NCI-H2107 (cell line): ENCODE data around the gene ALPI.
"Not testable (repeated sequence)": the region's sequence is repeated elsewhere in the genome, so short reads cannot be mapped to it uniquely, and the experiment has no call there.

Experiments
- DNase-seq: peaks from one replicate; lab custom pipeline; 2025; lab: John Stamatoyannopoulos, UW

The ALPI gene

GRCh38 chr2:232421189-232421785 lies 34.7 kb upstream of the ALPI start:
- DNase-seq: no peak

DNA sequence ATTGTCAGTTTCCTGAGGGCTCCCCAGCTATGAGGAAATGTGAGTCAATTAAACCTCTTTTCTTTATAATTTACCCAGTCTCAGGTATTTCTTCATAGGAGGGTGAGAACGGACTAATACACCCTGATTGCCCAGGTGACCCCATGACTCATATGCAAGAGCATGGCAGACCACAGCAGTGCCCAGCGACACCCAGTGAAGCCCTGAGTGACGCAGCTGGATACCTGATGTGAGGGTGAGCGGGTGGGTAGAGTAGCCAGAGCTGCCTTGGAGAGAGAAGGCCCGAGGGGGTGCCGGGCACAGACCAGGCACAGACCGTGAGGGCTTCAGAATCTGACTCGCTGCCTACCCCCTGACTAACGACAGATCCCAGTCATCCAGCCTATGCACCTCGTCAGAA lies 33.9 kb upstream of the ALPI start:
- DNase-seq: no peak

DNA sequence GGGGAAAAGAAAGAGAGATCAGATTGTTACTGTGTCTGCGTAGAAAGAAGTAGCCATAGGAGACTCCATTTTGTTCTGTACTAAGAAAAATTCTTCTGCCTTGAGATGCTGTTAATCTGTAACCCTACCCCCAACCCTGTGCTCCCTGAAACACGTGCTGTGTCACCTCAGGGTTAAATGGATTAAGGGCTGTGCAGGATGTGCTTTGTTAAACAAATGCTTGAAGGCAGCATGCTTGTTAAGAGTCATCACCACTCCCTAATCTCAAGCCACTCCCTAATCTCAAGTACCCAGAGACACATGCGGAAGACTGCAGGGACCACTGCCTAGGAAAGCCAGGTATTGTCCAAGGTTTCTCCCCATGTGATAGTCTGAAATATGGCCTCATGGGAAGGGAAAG lies 33.0 kb upstream of the ALPI start:
- DNase-seq: not testable (repeated sequence)

- not testable (repeated sequence) for DNase-seq
These were observed 32.5 kb upstream of the ALPI start for GRCh38 chr2:232423407-232423806.

DNA sequence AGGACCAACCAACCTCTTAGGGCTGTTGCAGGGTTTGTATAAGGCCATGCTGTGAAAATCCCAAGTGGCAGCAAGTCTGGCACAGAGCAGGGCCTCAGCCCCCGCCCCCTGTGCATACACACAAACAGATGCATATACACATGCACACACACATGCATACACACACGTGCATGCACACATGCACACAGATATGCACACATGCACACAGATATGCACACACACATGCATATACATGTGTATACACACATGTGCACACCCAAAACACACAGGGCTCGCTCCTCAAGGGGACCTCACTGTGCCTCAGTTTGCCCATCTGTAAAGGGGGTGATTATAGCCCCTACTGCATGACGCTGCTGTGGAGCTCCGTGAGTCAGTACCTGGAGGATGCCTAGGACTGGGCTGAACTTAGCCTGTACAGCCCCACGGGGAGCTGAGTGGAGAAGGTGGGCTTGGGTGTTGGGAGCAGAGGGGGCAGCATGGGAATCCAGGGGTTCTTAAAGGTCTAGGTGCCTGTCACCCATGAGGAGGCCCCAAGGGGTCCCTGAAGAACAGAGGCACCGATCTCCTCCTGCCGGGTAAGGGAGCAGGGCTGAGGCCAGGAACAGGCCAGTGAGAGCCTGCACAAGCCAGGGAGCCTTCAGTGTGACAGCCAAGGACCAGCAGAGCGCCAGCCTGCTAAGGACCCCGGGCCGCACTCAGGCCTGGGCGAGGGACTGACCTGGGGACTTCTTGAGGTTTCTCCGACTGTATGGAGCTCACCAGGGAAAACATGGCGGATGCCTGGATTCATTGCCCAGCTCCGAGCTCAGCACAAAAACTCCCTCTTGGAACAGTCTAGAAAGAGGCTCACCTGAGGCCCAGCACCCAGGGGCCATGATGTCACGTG lies 24.0 kb upstream of the ALPI start:
- no peak for DNase-seq

DNA sequence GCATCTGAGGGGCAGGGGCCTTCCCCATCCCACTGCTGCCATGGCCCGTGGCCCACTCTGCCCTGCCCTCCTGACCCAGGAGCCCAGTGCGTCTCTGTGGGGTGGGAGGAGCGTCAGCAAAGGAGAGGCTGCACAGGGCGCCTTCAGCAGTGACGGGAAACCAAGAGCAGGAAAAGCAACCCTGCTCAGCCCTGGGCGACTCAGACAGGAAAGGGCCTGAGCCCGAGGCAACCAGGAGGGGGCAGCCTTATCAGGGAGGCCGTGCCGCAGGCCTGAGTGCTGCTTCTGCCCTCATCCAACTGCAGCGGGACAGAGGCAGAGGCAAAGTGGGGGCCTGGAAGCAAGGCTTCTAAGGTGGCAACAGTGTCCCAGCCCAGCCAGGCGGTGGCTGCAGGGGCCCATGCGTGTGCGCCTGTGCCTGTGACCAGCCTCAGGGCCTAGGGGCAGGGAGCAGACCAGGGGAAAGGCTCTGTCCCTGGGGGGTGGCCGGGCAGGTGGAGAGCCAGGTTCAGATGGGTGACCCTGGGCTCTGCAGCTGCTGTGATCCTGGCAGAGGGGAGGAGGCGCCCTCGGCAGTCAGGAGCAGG lies 23.3 kb upstream of the ALPI start:
- no peak for DNase-seq

- not testable (repeated sequence) for DNase-seq
These were observed 22.3 kb upstream of the ALPI start for GRCh38 chr2:232433622-232434021.

- DNase-seq: no peak
These were observed 21.9 kb upstream of the ALPI start for GRCh38 chr2:232434091-232434490.

- no peak for DNase-seq
These were observed 21.2 kb upstream of the ALPI start for GRCh38 chr2:232434563-232435374.

DNA sequence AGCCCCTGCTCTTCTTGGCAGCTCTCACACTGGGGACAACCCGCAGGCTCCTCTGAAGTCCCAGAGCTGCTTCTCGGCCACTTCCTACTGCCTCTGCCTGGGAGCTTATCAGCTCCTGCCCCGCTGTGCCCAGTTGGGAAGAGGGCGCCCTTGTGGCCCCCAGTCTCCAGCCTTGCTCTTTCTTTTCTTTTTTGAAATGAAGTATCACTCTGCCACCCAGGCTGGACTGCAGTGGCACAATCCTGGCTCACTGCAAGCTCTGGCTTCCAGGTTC lies 20.6 kb upstream of the ALPI start:
- no peak for DNase-seq

DNA sequence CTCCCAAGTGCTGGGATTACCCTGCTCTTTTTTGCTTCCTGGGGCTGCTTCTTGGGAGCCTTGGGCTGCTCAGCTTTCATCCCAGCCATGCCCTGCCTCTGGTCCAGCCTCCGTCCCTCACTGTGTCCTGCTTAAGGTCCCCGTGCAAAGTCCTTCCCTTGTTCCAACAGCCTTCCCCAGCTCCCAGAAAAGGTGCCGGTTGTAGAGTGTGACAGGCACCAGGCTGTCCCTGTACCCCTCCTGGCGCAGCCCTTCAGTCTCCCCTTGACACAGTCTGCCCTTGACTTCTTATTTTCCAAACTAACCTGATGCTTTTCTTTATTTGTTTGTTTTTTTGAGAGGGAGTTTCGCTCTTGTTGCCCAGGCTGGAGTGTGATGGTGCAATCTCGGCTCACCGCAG lies 20.1 kb upstream of the ALPI start:
- no peak for DNase-seq

GRCh38 chr2:232436381-232437194 lies 19.4 kb upstream of the ALPI start:
- no peak for DNase-seq

- DNase-seq: no peak
These were observed 18.8 kb upstream of the ALPI start for GRCh38 chr2:232437195-232437571.

DNA sequence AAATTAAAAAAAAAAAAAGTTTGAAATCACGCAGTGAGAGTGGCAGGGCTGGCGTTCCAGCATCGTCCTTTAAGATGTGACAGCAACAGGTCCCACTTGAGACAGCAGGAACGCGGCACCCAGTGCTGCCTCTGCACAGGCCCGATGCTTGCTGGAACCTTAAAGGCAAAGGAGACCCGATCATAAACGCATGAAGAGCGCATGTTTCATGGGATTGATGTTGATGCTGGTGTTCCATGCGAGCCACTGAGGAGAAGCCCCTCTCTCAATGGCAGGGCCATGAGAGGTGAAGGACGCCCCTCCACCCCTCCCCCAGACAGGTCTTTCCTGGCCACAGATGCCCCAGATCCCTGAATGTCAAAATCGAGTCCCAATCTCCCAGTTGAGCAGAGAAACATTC lies 17.9 kb upstream of the ALPI start:
- no peak for DNase-seq

DNA sequence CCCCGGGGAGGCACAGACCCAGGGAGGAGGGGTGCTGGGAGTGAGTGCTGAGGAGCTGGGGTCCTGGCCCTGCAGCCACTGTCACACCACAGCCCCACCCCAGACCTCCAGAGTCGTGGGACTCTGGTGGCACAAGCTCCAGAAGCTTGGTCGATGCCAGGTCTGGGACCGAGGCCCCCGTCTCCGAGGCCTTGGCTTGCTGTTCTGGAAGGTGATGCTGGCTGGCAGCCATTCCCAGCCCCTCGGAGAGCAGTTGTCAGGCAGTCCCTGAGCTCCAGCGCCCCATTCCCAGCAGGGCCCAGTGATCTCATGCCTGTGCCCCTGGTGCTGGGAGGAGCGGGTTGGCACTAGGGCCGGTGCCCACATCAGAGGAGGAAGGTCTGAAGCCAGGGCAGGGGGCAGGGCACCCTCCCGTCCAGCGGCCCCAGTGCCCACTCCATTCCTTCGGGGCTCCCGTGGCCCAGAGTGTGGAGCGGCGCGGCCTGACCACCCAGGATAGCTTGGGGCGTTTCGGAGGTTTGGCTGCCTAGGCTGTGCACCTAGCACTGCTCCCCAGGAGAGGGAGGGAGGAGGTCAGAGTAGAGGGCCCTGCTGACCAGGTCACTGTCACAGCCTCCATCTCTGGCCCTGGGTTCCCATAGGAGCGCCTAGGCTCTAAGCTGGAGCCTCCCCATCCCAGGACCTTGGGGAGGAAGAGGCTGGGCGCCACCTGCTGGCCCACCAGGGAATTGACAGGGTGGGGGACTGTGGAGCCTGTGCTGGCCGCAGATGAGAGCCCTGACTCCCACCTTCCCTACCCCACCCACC lies 16.8 kb upstream of the ALPI start:
- no peak for DNase-seq

DNA sequence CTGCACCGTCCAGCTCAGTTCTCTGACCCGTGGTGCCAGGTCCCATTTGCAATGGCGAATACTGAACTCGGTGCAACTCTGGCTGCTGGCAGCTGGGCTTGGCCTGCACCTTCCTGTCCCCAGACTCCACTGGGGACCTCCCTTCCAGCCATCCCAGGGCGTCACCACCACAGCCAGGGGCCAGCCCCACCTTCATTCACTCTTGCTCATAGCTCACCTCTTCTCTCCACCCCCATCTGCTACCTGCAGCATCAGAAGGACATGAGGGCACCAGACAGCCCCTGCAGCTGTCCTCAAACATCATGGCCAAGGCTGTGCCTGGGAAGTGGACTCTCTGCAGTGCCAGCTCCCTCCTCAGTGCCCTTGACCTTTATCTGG lies 16.2 kb upstream of the ALPI start:
- no peak for DNase-seq

GRCh38 chr2:232440220-232441018 lies 15.5 kb upstream of the ALPI start:
- peak; percentile 50 for DNase-seq

DNA sequence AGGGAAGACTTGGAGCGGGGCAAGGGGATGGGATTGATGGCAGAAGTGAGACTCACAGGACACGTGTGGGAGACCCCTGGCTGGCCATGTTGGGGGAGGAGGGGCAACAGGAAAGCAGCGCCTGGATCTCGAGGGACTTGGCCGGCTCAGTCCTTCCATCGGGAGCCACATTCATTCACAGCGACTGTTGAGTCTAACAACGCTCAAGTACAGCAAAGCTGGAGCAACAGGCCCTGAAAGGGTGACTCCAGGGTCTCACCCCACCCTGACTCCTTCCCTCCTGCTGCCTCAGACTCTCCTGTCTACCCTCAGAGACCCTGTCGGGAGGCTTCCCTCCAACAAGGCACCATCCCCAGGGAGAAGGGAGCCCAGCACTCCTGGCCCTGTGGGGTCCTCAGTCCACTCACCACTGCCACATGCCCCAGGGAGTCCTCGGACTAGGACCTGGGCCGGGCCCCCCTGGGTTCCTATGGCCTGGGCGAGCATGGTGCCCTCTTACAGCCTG lies 14.8 kb upstream of the ALPI start:
- no peak for DNase-seq

- not testable (repeated sequence) for DNase-seq
These were observed 14.0 kb upstream of the ALPI start for GRCh38 chr2:232441922-232442321.

- not testable (repeated sequence) for DNase-seq
These were observed 13.5 kb upstream of the ALPI start for GRCh38 chr2:232442431-232442830.
